ENCODE results near the gene KRT222.

The KRT222 gene

GRCh38 chr17:40702271-40702670 is 37.3 kb upstream of the KRT222 start:
- DNase-seq, result no peak
- H3K4me3 ChIP-seq (ENCODE audit: low read depth, low read length), result no peak overlapping the region
- H3K36me3 ChIP-seq, result no peaks in the 10 kb centered on the region
- peaks cover 95% of the 10 kb centered on the region for H3K27me3 ChIP-seq (ENCODE audit: insufficient read depth, low read depth, severe bottlenecking)
- no peak for TF ChIP-seq CTCF (IDR thresholded peaks at IDR 0.05; ENCODE audit: low read depth, low read length)
- H3K9me3 ChIP-seq (ENCODE audit: severe bottlenecking), result peaks cover 1% of the 10 kb centered on the region
- no peak overlapping the region for H3K27ac ChIP-seq

- TF ChIP-seq CTCF (IDR thresholded peaks at IDR 0.05; ENCODE audit: low read depth, low read length), result no peak
- no peak for DNase-seq
- H3K4me3 ChIP-seq (ENCODE audit: low read depth, low read length), result no peak overlapping the region
- H3K9me3 ChIP-seq (ENCODE audit: severe bottlenecking), result no peaks in the 10 kb centered on the region
- no peak overlapping the region for H3K27ac ChIP-seq
- H3K36me3 ChIP-seq, result no peaks in the 10 kb centered on the region
- H3K27me3 ChIP-seq (ENCODE audit: insufficient read depth, low read depth, severe bottlenecking), result peaks cover 93% of the 10 kb centered on the region
Measured at GRCh38 chr17:40699853-40700252, 34.9 kb upstream of the KRT222 start.

- H3K9me3 ChIP-seq (ENCODE audit: severe bottlenecking), result no peaks in the 10 kb centered on the region
- DNase-seq, result no peak
- no peak overlapping the region for H3K27ac ChIP-seq
- no peaks in the 10 kb centered on the region for H3K36me3 ChIP-seq
- TF ChIP-seq CTCF (IDR thresholded peaks at IDR 0.05; ENCODE audit: low read depth, low read length), result no peak
- H3K27me3 ChIP-seq (ENCODE audit: insufficient read depth, low read depth, severe bottlenecking), result peaks cover 93% of the 10 kb centered on the region
- H3K4me3 ChIP-seq (ENCODE audit: low read depth, low read length), result no peak overlapping the region
Measured at GRCh38 chr17:40699371-40699770, 34.4 kb upstream of the KRT222 start.

GRCh38 chr17:40697297-40697696 is 32.3 kb upstream of the KRT222 start:
- Histone ChIP-seq H3K4me3 (ENCODE audit: low read depth, low read length) (no peak overlapping the region), H3K36me3 (no peaks in the 10 kb centered on the region), H3K27ac (no peak overlapping the region), H3K27me3 (ENCODE audit: insufficient read depth, low read depth, severe bottlenecking) (peaks cover 93% of the 10 kb centered on the region), H3K9me3 (ENCODE audit: severe bottlenecking) (no peaks in the 10 kb centered on the region)
- no peak for TF ChIP-seq CTCF (IDR thresholded peaks at IDR 0.05; ENCODE audit: low read depth, low read length)
- DNase-seq, result no peak

- no peak for TF ChIP-seq CTCF (IDR thresholded peaks at IDR 0.05; ENCODE audit: low read depth, low read length)
- H3K9me3 ChIP-seq (ENCODE audit: severe bottlenecking), result no peaks in the 10 kb centered on the region
- no peak for DNase-seq
- H3K36me3 ChIP-seq, result no peaks in the 10 kb centered on the region
- H3K4me3 ChIP-seq (ENCODE audit: low read depth, low read length), result no peak overlapping the region
- no peak overlapping the region for H3K27ac ChIP-seq
- peaks cover 93% of the 10 kb centered on the region for H3K27me3 ChIP-seq (ENCODE audit: insufficient read depth, low read depth, severe bottlenecking)
Measured at GRCh38 chr17:40696651-40697072, 31.7 kb upstream of the KRT222 start.

GRCh38 chr17:40695874-40696472 is 31.0 kb upstream of the KRT222 start:
- no peak overlapping the region for H3K27ac ChIP-seq
- H3K4me3 ChIP-seq (ENCODE audit: low read depth, low read length), result no peak overlapping the region
- H3K27me3 ChIP-seq (ENCODE audit: insufficient read depth, low read depth, severe bottlenecking), result peaks cover 92% of the 10 kb centered on the region
- DNase-seq, result no peak
- TF ChIP-seq CTCF (IDR thresholded peaks at IDR 0.05; ENCODE audit: low read depth, low read length), result no peak
- H3K36me3 ChIP-seq, result no peaks in the 10 kb centered on the region
- H3K9me3 ChIP-seq (ENCODE audit: severe bottlenecking), result no peaks in the 10 kb centered on the region
